ENCODE data around the gene DPT.

GRCh38 chr1:168706391-168706992 is 22.5 kb downstream of the DPT start:
- no peak for TF ChIP-seq CTCF (IDR thresholded peaks at IDR 0.05)
- no peak for TF ChIP-seq POLR2A (IDR thresholded peaks at IDR 0.05)

All from uterus (tissue), 2 donors.